HEK293T (cell line): ENCODE data around the gene RNF220.

Experiments
- ARNT ChIP-seq: fragments of 450-650 bp; IDR thresholded peaks from 2 replicates; pipeline ENCODE4 v1.6.1; 2017; ENCODE audit warnings: mild to moderate bottlenecking
- ELF4 ChIP-seq: fragments of 450-650 bp; IDR thresholded peaks from 2 replicates; pipeline ENCODE4 v1.6.1; 2017; ENCODE audit warnings: antibody characterized with exemption
- FOXA1 ChIP-seq: fragments of 450-650 bp; IDR thresholded peaks from 2 replicates; pipeline ENCODE4 v1.6.1; 2016; ENCODE audit warnings: mild to moderate bottlenecking
- FOXM1 ChIP-seq: fragments of 450-650 bp; IDR thresholded peaks from 2 replicates; pipeline ENCODE4 v1.6.1; 2017; ENCODE audit warnings: mild to moderate bottlenecking, borderline replicate concordance
- HDGF ChIP-seq: fragments of 450-650 bp; IDR thresholded peaks from 2 replicates; pipeline ENCODE4 v1.6.1; 2017; ENCODE audit warnings: antibody characterized with exemption, borderline replicate concordance
- LEF1 ChIP-seq: fragments of 450-650 bp; IDR thresholded peaks from 2 replicates; pipeline ENCODE4 v1.6.1; 2017; ENCODE audit warnings: mild to moderate bottlenecking, borderline replicate concordance
- NFRKB ChIP-seq: fragments of 450-650 bp; IDR thresholded peaks from 2 replicates; pipeline ENCODE4 v1.6.1; 2016; ENCODE audit warnings: mild to moderate bottlenecking, moderate library complexity
- SP1 ChIP-seq: fragments of 450-650 bp; IDR thresholded peaks from 2 replicates; pipeline ENCODE4 v1.6.1; 2017
- TF ChIP-seq, protein P1 (sequence below): fragments of 450-650 bp; IDR thresholded peaks from 2 replicates; pipeline ENCODE4 v1.6.1; 2016

DNA sequence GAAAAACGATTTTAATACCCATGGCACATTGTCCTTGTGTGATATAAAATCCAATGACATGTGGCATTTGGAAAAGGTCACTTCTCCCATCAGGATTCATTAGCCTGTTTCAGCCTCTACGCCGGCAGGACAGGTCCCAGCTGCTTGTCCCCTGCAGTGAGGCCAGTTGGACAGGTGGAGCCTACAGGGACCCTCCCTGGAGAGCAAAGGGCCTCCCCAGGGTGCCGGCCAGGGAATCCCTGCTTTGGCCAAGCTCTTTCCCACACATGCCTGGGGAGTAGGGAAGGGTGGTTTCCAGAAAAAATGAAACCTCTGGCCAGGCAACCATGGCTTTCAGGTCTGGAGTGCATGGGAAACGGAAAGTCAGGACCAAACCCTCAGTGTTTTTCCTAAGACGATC, 176.2 kb downstream of the RNF220 start:
- TF ChIP-seq SP1 (no peak), FOXA1 (no peak), FOXM1 (no peak), ELF4 (no peak), ARNT (no peak), LEF1 (no peak), NFRKB (no peak), HDGF (no peak)
- TF ChIP-seq, protein P1, sequence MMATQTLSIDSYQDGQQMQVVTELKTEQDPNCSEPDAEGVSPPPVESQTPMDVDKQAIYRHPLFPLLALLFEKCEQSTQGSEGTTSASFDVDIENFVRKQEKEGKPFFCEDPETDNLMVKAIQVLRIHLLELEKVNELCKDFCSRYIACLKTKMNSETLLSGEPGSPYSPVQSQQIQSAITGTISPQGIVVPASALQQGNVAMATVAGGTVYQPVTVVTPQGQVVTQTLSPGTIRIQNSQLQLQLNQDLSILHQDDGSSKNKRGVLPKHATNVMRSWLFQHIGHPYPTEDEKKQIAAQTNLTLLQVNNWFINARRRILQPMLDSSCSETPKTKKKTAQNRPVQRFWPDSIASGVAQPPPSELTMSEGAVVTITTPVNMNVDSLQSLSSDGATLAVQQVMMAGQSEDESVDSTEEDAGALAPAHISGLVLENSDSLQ: no peak
